GM18520 (cell line): ENCODE measurements around the gene ZNF516.
"Not testable (repeated sequence)": the region's sequence is repeated elsewhere in the genome, so short reads cannot be mapped to it uniquely, and the experiment has no call there.

Experiments
- ATAC-seq: cut with Tn5 transposase; IDR thresholded peaks from one replicate; pipeline ENCODE4 v1.9.1; 2021; ENCODE audit not compliant: unreplicated experiment

ZNF516 gene, protein sequence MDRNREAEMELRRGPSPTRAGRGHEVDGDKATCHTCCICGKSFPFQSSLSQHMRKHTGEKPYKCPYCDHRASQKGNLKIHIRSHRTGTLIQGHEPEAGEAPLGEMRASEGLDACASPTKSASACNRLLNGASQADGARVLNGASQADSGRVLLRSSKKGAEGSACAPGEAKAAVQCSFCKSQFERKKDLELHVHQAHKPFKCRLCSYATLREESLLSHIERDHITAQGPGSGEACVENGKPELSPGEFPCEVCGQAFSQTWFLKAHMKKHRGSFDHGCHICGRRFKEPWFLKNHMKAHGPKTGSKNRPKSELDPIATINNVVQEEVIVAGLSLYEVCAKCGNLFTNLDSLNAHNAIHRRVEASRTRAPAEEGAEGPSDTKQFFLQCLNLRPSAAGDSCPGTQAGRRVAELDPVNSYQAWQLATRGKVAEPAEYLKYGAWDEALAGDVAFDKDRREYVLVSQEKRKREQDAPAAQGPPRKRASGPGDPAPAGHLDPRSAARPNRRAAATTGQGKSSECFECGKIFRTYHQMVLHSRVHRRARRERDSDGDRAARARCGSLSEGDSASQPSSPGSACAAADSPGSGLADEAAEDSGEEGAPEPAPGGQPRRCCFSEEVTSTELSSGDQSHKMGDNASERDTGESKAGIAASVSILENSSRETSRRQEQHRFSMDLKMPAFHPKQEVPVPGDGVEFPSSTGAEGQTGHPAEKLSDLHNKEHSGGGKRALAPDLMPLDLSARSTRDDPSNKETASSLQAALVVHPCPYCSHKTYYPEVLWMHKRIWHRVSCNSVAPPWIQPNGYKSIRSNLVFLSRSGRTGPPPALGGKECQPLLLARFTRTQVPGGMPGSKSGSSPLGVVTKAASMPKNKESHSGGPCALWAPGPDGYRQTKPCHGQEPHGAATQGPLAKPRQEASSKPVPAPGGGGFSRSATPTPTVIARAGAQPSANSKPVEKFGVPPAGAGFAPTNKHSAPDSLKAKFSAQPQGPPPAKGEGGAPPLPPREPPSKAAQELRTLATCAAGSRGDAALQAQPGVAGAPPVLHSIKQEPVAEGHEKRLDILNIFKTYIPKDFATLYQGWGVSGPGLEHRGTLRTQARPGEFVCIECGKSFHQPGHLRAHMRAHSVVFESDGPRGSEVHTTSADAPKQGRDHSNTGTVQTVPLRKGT

DNA sequence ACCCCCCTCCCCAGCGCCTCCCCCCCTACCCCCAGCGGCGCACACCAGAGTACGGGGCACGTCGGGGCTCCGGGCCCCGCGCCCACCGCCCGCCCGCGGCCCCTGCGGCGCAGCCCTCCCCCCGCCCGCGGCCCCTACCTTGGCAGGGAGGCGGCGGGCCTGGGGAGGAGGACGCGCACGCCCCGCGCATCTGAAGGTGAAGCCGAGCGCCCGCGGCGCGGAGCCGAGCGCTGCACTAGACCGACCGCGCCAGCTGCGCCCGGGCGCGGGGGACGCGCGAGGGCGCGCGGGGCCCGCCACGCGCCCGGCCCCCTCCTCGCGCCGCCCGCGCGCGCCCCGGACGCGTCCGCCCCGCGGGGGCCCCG is at the start of gene ZNF516:
TSS of gene ZNF516 (minus strand) at position 237 of the 365 bp plus-strand sequence. CDS start 52,188 bp downstream, outside the sequence.
- no peak for ATAC-seq

DNA sequence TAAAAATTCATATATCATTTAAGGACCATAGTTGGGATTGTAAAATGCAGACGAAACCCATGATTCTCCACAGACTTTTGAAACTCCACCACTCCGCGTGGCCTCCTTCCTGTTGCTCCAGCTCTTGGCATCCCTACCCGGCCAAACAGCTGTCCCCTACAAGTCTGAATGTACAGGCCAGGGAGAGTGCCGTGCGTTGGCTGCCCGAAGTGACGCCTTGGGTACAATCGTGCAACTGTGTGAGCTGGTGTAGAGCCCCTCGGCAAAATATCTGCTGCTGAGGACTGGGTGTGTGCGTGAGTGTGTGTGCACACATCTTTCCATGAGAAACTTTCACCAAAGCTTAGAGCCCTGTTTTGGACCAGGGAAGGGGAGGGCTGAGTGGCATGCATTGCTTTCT is 43.8 kb upstream of the ZNF516 start:
- no peak for ATAC-seq

DNA sequence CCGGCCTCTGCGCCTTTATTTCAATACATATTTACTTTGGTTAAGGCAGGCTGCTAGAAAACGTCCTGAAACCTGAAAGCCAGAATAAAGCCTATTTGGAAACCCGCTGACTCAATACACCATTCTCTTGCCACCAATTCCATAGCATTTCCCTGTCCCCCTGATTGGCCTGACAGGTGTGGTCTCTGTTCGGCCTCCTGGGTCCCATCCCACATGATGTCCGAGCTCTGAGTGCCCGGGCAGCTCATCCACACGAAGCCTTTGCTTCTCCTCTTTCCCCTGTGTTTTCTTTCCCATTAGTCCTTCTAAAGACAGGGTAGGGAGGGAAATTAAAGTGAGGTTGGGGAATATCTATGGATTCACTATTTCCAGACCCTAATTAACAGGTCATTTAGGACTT is 42.6 kb upstream of the ZNF516 start:
- ATAC-seq: no peak

DNA sequence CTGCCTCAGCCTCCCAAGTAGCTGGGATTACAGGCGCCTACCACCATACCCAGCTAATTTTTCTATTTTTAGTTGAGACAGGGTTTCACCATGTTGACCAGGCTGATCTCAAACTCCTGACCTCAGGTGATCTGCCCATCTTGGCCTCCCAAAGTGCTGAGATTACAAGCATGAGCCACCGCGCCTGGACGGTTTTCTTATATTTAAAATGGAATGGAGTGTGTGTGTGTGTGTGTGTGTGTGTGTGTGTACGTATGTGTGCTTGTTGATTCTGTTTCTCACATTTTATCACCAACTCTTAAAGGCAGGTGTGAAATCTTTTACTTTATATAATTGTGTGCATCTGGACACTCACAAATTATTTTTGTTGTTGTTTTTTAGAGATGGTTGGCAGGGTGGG is 41.6 kb upstream of the ZNF516 start:
- ATAC-seq: not testable (repeated sequence)

DNA sequence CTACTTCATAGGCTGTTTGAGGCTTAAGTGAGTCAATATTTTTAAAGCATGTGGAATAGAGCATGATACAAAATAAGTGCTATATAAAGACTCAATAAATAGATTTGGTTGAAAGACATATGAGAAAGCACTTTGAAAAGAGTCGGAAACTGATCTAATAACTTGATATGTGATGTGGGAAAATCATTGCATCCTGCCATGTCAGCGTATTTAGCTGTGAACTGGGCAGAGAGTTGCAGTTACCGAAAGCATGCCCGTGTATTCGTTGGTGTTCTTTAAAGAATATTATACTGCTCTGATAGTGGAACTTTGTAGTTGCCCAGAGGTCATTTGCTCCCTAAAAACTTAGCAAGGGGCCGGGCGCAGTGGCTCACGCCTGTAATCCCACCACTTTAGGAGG is 37.8 kb upstream of the ZNF516 start:
- no peak for ATAC-seq

DNA sequence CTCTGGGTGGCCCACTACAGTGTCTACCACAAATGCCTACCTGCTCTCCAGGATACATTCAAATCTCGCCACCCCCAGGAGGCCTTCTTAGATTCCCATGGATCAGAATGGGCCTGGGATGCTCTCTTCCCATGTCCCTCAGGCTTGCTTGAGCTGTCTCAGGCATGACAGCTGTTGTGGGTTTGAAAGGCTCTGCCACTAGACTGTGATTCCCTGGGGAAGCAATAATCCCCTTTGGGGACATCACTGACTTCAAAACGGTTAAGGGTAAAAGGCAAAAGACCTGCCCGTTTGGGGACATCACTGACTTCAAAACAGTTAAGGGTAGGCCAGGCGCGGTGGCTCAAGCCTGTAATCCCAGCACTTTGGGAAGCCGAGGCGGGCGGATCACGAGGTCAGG is 35.8 kb upstream of the ZNF516 start:
- ATAC-seq: no peak

DNA sequence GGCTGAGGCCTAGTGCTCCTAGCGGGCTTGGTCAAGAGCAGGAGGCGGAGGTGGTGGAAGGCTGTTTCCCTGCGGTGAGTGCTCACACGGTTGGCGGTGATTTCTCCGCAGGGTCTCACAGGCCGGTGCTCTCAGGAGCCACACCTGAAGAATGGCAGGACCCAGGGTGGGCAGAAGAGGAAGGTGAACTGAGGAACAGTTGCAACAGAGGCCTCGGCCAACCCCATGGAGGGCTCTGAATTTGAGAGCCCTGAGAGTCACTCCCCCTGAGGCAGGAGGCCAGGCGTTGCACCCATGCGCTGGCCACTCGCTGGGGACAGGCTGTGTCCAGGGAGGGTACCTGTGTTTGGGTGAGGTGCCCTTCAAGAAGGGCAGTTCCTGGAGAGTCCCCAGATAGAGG is 35.3 kb upstream of the ZNF516 start:
- no peak for ATAC-seq

DNA sequence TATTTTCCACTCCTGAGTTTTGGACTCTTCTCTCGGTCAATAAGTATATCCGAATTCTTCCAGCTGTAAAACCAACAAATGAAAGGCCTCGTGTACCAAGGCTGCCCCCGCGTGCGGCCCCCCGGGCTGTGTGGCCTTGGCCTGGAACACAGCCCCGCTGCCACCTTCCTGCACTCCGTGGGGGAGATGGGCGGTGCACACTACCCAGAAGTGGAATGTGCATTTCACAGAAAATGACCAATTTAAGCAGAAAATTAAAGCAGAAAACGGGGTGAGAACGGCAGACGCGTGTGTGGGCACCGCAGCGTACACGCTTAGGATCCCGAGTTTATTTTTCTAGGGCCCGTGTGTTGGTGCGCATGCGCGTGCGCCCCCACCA is 34.4 kb upstream of the ZNF516 start:
- no peak for ATAC-seq

DNA sequence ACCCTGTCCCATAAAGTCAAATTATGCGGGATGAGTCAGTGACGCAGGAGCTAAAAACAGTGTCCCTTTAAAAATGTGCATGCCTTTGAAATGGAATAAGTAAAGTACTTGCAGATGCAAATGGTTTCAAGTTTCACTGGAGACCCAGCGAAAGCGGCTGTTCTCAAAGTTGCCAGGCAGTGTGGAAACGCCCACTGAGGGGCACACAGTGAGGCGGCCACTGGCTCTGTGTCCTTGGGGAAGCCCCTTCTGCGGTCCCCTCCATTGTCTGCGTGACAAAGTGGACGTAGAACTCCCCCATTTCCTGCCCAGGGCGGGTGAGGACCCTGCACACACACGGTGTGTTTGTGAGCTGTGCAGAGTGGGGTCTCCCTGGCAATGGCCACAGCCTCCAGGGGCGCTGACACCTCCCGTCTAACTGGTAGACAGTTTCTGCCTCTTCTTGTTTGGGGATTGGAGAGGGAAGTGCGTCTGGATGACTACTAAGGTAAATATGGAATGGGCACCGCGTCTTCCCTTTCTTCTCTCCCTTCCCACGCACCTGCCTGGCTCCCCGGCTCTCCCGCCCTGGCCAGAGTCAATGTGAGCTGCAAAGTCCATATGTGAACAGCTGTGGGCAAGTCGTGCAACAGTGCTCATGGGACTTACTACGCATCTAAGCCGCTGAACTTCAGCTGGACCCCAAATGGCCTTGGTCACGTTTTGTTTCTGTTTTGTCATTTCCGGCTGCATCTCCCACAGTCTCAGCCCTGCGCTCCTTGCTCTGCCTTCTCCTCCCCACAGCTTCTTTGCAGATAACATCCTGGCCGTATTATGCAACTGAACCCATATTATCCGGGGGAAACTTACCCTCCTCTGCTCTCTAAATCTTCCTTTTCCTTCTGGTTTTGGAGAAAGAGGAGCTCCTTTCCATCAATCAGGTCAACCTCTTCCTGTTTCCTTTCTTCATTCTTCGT is 33.7 kb upstream of the ZNF516 start:
- ATAC-seq: no peak

DNA sequence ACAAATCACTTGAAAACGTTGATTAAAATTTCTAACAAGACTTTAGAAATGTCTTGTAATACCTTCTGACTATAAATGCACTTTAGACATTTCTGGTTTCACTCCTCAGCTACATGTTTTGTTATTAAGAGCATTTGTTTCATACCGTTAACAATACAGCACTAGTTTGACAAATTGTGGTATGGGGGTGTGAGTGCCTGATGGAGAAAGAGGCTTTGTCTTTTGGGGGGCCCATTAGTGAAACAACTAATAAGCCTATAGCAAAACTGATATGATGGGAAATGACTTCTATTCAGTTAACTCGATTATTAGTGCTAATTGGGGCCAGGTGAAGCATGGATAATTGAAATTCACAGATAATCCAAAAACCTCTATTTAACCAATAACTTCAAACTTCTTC is 30.9 kb upstream of the ZNF516 start:
- ATAC-seq: no peak

DNA sequence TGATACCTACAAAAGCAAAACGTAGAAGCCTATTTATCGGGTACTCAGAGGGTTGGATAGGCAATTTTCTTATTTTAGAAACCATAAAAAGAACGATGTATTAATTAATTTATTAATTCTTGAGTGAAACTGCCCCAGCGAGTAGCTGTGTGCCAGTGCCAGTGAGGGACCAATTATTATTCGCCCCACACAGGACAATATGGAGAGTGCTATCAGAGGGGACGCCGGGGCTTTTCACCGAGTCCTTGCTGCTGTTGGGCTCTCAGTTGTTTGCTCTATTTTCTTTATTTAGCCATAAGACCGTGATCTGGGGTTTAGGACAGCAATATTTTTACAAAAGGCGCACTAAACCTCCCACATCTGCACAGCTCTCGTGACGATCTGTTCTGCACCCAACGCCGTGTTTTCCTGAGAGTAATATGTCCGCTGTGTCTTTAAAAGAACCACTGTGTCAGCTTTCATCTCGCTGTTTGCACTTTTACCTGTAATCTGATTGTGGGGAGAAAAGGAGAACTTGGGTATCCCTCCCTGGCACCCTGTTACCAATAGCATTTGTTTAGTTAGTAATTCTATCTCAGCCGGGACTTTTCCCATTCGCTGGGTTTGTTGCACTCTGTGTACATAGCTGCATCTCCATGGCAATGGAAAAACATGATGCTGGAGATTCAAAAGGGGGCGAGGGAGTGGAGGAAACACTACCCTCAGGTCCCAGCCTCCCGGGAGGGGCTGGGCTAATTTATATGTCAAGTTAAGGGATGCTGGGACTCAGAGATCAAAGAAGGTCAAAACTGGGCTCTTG is 30.1 kb upstream of the ZNF516 start:
- ATAC-seq: no peak

DNA sequence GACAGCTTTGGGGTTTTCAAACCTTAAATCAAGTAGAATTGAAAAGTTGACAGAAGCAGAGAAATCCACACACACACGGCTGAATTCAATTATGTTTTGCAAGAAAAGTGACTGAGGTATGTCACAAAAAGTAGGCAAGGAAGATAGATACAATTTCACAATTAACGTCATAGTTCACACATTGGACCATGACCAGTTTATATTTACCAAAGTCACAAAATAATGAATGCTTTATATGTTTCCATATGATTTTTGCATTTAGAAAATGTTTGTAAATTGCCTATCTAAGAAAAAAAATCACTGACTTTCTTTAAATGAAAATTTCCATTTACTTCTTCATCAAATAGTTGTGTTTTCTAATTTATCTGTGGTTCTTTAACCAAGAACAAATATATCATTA is 29.4 kb upstream of the ZNF516 start:
- no peak for ATAC-seq

DNA sequence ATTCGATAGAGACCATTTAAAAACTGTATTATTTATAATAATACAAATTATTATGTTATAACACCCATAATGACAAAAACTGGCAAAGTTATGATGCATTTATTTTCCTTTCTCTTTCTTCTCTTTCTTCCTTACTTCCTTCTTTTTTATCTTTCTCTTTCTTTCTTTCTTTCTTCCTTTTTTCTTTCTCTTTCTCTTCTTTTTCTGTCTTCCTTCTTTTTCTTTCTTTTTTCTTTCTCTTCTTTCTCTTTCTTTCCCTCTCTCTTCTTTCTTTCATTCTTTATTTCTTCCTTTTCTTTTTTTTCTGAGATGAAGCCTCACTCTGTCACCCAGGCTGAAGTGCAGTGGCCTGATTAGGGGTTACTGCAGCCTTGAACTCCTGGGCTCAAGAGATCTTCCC is 27.5 kb upstream of the ZNF516 start:
- ATAC-seq: no peak

DNA sequence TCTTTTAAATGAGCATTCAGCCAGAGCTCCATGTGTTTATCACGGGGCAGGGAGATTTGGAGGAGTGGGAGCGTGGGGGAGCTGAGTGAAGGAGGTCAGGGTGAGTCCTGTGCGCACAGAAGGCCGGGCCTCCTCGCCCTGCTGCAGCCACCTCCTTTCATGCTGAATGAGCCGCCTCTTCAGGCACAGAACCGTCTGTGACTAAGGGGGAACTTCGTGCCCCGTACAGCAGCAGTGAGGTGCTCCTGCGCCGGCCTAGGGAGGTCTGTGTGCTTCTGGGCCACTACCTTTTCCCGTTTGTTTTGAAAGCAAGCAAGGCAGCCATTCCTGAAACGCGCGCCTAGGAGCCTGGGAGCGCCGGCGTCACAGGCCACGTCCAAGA is 27.1 kb upstream of the ZNF516 start:
- no peak for ATAC-seq

DNA sequence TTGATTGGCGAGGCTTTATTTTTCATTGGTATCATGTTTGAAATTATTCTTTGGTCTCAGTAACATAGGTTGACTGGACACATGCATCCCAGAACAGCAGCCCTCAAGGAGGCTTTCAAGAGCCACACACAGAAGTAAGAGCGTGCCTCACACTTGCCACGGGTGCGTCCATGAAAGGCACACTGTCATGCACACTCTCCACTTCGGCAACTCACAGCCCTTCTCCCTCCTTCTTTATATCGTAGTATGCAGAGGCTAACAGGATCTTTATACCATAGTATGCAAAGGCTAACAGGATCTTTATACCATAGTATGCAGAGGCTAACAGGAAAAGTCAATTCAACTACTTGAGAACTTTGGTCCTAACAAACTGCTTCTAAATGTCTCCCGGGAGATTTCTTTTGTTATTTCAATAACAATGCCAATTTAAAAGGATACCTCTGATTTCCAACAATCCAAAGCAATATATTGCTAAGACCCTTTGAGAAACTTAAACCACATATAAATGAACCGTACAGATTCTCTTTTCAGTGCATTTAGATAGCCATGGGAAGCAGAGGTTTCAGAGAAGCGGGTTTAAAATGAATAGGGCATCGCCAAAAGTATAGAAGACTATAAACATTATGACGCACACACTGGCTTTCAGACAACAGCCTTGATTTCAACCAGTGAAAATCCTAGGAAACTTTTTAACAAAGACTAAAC is 26.5 kb upstream of the ZNF516 start:
- no peak for ATAC-seq

DNA sequence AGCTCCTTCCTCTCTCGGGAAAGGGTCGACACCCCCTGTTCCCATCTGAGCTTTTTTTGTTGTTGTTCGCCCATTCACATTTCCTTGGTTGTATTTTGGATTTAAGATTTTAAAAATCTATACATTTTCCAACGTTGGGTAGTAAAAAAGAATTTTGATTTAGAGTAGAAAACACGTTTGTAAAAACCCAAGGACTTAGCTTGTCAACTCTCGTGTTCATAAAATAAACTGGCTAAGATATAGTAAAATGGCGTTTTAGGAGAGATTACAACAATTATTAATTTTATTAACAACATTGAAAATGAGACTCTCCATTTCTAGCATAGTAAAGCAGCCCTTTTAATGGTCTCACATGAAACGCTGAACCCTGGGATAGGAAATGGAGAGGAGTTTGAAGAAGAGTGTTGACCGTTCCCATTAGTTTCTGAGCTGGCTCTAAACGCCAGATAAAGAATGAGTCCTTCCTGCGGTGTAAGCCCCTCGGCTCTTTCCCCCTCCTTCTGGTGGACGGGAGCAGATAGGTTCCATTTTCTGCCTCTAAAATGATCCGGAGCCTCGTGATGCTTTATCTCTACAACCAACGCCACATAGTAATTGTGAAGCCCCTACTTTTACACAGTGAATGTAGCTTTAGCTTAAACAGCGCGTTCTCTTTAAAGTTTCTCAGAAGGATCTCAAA is 24.0 kb upstream of the ZNF516 start:
- ATAC-seq: no peak

DNA sequence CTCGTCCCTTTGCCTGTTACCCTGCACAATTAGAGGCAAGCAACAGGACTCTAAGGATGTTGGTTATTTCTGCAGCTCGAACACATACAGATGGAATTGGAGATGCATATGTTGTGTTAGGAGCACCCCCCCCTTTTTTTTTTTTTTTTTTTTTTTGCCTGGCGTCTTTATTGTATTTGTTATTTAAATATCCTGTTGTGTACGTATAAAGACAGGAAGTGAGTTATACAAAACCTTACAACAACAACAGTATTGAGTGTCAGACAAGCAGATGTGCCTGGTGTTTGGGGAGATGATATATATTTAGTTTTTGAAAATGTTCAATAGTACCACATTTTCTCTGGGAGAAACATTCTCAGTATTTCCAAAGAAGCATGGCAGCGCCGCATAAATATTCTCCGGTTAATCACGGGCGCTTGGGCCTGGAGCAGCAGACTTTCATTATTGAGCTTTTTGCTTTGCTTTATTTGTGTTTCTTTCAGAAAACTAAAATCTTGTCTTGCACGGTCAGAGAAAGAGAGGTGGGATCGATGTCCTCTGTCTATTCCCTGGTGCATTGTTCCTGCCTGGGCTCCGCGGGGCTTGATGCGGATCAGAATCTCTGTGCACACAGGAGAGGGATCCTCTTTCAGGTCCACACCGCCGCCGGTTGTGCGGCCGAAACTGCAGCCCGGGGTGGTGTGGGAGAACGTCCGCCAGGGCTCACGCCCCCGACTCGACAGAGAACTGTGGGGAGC is 23.2 kb upstream of the ZNF516 start:
- no peak for ATAC-seq

DNA sequence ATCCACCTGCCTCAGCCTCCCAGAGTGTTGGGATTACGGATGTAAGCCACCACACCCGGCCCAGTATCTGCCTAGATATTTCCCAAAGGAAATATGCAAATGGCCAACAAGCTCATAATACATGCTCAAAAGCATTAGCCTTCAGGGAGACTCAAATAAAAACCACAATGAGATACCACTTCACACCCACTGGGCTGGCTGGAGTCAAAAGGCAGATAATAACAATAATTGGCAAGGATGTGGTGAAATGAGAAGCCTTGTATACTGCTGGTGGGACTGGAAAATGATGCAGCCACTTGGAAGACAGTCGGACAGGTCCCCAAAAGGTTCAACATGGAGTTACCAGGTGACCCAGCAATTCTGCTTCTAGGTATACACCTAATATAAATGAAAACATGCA is 20.5 kb upstream of the ZNF516 start:
- no peak for ATAC-seq
